SK-N-SH (cell line): Measurements from ENCODE around the gene IFNA21. TPM values are rescaled to one million over a fixed set of nuclear protein-coding genes. Genes with fewer than 3 reads are reported as not detected.
"Not testable (repeated sequence)": the region's sequence is repeated elsewhere in the genome, so short reads cannot be mapped to it uniquely, and the experiment has no call there.

Experiments
- CTCF ChIA-PET: fragments of 300-600, 350-600 bp; formaldehyde crosslinking; extraction: SDS; loops from one replicate; lab custom pipeline; 2021; lab: Yijun Ruan, JAX
- POLR2A ChIA-PET: fragments of 350-600 bp; sonication (Branson Sonifier 250); formaldehyde crosslinking; extraction: SDS; loops from one replicate; lab custom pipeline; 2020; ENCODE audit warnings: antibody characterized with exemption, inconsistent platforms; lab: Yijun Ruan, JAX
- DNase-seq: peaks from one replicate; pipeline ENCODE4 v3.0.0; 2012
- H2AFZ ChIP-seq: fragments of 200-600 bp; sonication (generic); 2 replicates; pipeline ENCODE4 v1.8.1; 2016; ENCODE audit warnings: antibody characterized with exemption, mild to moderate bottlenecking, low read depth
- H3F3A ChIP-seq: fragments of 200-600 bp; sonication (generic); replicated peaks from 2 replicates; pipeline ENCODE3; 2016; ENCODE audit warnings: antibody characterized with exemption, mild to moderate bottlenecking; ENCODE audit not compliant: insufficient read depth
- H3K27ac ChIP-seq, 2 experiments: fragments of 200-500 bp in 1 of 2; fragments of 200-600 bp in 1 of 2; sonication (Bioruptor generic) in 1 of 2; sonication (generic), shearing (Covaris generic) in 1 of 2; 2 replicates each; pipeline versions ENCODE4 v1.5.1 to v1.6.1; 2014 to 2016; ENCODE audit warnings: low read depth in 2 of 2, inconsistent platforms in 1 of 2, low read length in 1 of 2, mild to moderate bottlenecking in 1 of 2, mixed read lengths in 1 of 2
- H3K27me3 ChIP-seq: fragments of 200-600 bp; sonication (generic), shearing (Covaris generic); 2 replicates; pipeline ENCODE4 v1.6.1; 2016; ENCODE audit warnings: mixed run types; ENCODE audit not compliant: insufficient read depth
- H3K36me3 ChIP-seq, 2 experiments: fragments of 200-500 bp in 1 of 2; fragments of 200-600 bp in 1 of 2; sonication (Bioruptor generic) in 1 of 2; sonication (generic) in 1 of 2; replicated peaks in 1 of 2; 2 replicates each; pipeline versions ENCODE3 to v1.5.1; 2014 to 2016; ENCODE audit warnings: low read length in 1 of 2, mild to moderate bottlenecking in 1 of 2; ENCODE audit not compliant: insufficient read depth in 2 of 2, control insufficient read depth in 1 of 2
- H3K4me1 ChIP-seq, 2 experiments: fragments of 200-500 bp in 1 of 2; fragments of 200-600 bp in 1 of 2; sonication (Bioruptor generic) in 1 of 2; sonication (generic), shearing (Covaris generic) in 1 of 2; 2 replicates each; pipeline versions ENCODE4 v1.5.1 to v1.6.1; 2014 to 2016; ENCODE audit warnings: low read depth in 1 of 2, low read length in 1 of 2, mixed run types in 1 of 2; ENCODE audit not compliant: insufficient read depth in 2 of 2, control insufficient read depth in 1 of 2
- H3K4me2 ChIP-seq: fragments of 200-600 bp; sonication (generic), shearing (Covaris generic); 2 replicates; pipeline ENCODE4 v1.6.1; 2017; ENCODE audit warnings: mixed run types
- H3K4me3 ChIP-seq, 2 experiments: fragments of 200-500 bp in 1 of 2; fragments of 200-600 bp in 1 of 2; sonication (Bioruptor generic) in 1 of 2; sonication (generic), shearing (Covaris generic) in 1 of 2; 2 replicates each; pipeline versions ENCODE4 v1.5.1 to v1.8.1; 2014 to 2016; ENCODE audit warnings: low read depth in 2 of 2, inconsistent platforms in 1 of 2, low read length in 1 of 2, mild to moderate bottlenecking in 1 of 2, mixed read lengths in 1 of 2, moderate library complexity in 1 of 2
- H3K79me2 ChIP-seq: fragments of 200-600 bp; sonication (generic); 2 replicates; pipeline ENCODE4 v1.8.1; 2017; ENCODE audit warnings: mild to moderate bottlenecking; ENCODE audit not compliant: insufficient read depth
- H3K9ac ChIP-seq: fragments of 200-600 bp; sonication (generic); 2 replicates; pipeline ENCODE4 v1.6.1; 2017; ENCODE audit warnings: mixed run types
- H3K9me2 ChIP-seq: fragments of 200-600 bp; sonication (generic); 2 replicates; pipeline ENCODE4 v1.6.1; 2017; ENCODE audit warnings: mixed run types
- H3K9me3 ChIP-seq: fragments of 200-600 bp; sonication (generic); 2 replicates; pipeline ENCODE4 v1.6.1; 2017; ENCODE audit warnings: mixed run types, mild to moderate bottlenecking, moderate library complexity
- H4K20me1 ChIP-seq: fragments of 200-600 bp; sonication (generic); 2 replicates; pipeline ENCODE4 v1.6.1; 2017; ENCODE audit warnings: mild to moderate bottlenecking, mixed run types; ENCODE audit not compliant: insufficient read depth
- CHD2 ChIP-seq: fragments of 150-350 bp; IDR thresholded peaks from 2 replicates; pipeline ENCODE4 v1.6.1; 2018; ENCODE audit warnings: low read length; ENCODE audit not compliant: partially characterized antibody
- ELF1 ChIP-seq: IDR thresholded peaks from 2 replicates; pipeline ENCODE4 v1.4.0; 2012
- MEF2A ChIP-seq: IDR thresholded peaks from 2 replicates; pipeline ENCODE4 v1.4.0; 2012; ENCODE audit warnings: low read depth, borderline replicate concordance
- MXI1 ChIP-seq: IDR thresholded peaks from 2 replicates; pipeline ENCODE4 v1.6.1; 2012; ENCODE audit warnings: mild to moderate bottlenecking, low read depth, low read length, improper control_type of control experiment
- RAD21 ChIP-seq: IDR thresholded peaks from 2 replicates; pipeline ENCODE4 v1.6.1; 2012; ENCODE audit warnings: mild to moderate bottlenecking, low read length
- RCOR1 ChIP-seq: fragments of 150-350 bp; IDR thresholded peaks from 2 replicates; pipeline ENCODE4 v1.6.1; 2017; ENCODE audit warnings: antibody characterized with exemption, low read length
- TAF1 ChIP-seq: IDR thresholded peaks from 2 replicates; pipeline ENCODE4 v1.6.1; 2012; ENCODE audit warnings: low read depth, mild to moderate bottlenecking, low read length, moderate library complexity, borderline replicate concordance
- WGBS: methylation state at CpG from one replicate; pipeline ENCODE4 v1.1.6; 2017; ENCODE audit warnings: low lambda C conversion rate; 5-methylcytosine and 5-hydroxymethylcytosine counted together
- polyA plus RNA-seq, 3 experiments: library from polyadenylated mRNA; depleted of rRNA; stranded (reverse); fragments of >200 nt; gene quantifications; 2 replicates each; pipeline ENCODE4 v1.2.3, GENCODE V29; 2012
- TF ChIP-seq, protein P1 (sequence below): IDR thresholded peaks from 2 replicates; pipeline ENCODE4 v1.6.1; 2012; ENCODE audit warnings: mild to moderate bottlenecking, low read depth, low read length, moderate library complexity
- TF ChIP-seq, protein P2 (sequence below): IDR thresholded peaks from 2 replicates; pipeline ENCODE4; 2012
- TF ChIP-seq, protein P3 (sequence below): fragments of 150-350 bp; IDR thresholded peaks from 2 replicates; pipeline ENCODE4 v1.6.1; 2016; ENCODE audit warnings: mild to moderate bottlenecking, low read depth, low read length

The IFNA21 gene
- polyA plus RNA-seq, 1 of the 3 experiments (the other 2 are of a cell fraction), result not detected

DNA sequence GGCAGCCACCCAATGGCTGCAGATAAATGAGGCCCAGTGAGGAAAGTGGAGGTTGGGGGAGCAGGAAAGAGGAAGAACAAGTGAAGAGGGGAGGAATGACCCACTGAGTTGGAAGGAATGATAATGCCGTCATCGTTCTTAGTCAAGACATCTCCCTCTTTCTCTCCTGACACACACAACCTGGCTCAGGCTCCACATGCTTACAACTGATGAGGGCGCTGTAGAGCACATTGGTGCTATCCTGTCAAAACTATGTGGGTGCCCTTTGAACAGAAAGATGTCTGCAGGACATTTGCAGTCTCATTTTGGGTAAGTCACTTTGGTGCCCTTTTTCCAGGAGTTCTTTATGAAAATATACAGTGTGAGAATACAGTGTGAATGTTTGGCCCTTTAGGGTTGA, 30.7 kb downstream of the IFNA21 start:
- ChIA-PET CTCF (interaction anchor here (0.9 kb wide), 1 partner anchor 11 kb away, joined by 4 read pairs; no protein-coding TSS in a partner anchor), POLR2A (no interaction called here)
- Histone ChIP-seq H3K4me2 (no peak overlapping the region), H2AFZ (no peak overlapping the region), H3K9ac (no peak overlapping the region), H3K4me1 (no peaks in the 10 kb centered on the region), H4K20me1 (no peaks in the 10 kb centered on the region), H3K36me3 (no peaks in the 10 kb centered on the region), H3F3A (no peaks in the 10 kb centered on the region), H3K27me3 (no peaks in the 10 kb centered on the region), H3K9me2 (no peaks in the 10 kb centered on the region), H3K79me2 (no peaks in the 10 kb centered on the region), H3K9me3 (no peaks in the 10 kb centered on the region), H3K4me3 (no peak overlapping the region), H3K27ac (no peak overlapping the region)
- 52% methylated on average over 3 of the region's 3 CpGs for WGBS
- DNase-seq, result no peak
- TF ChIP-seq TAF1 (no peak), MXI1 (no peak), CHD2 (no peak), MEF2A (no peak), RAD21 (no peak), ELF1 (no peak), RCOR1 (no peak)
- TF ChIP-seq, protein P1, sequence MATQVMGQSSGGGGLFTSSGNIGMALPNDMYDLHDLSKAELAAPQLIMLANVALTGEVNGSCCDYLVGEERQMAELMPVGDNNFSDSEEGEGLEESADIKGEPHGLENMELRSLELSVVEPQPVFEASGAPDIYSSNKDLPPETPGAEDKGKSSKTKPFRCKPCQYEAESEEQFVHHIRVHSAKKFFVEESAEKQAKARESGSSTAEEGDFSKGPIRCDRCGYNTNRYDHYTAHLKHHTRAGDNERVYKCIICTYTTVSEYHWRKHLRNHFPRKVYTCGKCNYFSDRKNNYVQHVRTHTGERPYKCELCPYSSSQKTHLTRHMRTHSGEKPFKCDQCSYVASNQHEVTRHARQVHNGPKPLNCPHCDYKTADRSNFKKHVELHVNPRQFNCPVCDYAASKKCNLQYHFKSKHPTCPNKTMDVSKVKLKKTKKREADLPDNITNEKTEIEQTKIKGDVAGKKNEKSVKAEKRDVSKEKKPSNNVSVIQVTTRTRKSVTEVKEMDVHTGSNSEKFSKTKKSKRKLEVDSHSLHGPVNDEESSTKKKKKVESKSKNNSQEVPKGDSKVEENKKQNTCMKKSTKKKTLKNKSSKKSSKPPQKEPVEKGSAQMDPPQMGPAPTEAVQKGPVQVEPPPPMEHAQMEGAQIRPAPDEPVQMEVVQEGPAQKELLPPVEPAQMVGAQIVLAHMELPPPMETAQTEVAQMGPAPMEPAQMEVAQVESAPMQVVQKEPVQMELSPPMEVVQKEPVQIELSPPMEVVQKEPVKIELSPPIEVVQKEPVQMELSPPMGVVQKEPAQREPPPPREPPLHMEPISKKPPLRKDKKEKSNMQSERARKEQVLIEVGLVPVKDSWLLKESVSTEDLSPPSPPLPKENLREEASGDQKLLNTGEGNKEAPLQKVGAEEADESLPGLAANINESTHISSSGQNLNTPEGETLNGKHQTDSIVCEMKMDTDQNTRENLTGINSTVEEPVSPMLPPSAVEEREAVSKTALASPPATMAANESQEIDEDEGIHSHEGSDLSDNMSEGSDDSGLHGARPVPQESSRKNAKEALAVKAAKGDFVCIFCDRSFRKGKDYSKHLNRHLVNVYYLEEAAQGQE, result no peak
- TF ChIP-seq, protein P2, sequence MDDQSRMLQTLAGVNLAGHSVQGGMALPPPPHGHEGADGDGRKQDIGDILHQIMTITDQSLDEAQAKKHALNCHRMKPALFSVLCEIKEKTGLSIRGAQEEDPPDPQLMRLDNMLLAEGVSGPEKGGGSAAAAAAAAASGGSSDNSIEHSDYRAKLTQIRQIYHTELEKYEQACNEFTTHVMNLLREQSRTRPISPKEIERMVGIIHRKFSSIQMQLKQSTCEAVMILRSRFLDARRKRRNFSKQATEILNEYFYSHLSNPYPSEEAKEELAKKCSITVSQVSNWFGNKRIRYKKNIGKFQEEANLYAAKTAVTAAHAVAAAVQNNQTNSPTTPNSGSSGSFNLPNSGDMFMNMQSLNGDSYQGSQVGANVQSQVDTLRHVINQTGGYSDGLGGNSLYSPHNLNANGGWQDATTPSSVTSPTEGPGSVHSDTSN, result no peak
- TF ChIP-seq, protein P3, sequence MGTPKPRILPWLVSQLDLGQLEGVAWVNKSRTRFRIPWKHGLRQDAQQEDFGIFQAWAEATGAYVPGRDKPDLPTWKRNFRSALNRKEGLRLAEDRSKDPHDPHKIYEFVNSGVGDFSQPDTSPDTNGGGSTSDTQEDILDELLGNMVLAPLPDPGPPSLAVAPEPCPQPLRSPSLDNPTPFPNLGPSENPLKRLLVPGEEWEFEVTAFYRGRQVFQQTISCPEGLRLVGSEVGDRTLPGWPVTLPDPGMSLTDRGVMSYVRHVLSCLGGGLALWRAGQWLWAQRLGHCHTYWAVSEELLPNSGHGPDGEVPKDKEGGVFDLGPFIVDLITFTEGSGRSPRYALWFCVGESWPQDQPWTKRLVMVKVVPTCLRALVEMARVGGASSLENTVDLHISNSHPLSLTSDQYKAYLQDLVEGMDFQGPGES, result no peak

DNA sequence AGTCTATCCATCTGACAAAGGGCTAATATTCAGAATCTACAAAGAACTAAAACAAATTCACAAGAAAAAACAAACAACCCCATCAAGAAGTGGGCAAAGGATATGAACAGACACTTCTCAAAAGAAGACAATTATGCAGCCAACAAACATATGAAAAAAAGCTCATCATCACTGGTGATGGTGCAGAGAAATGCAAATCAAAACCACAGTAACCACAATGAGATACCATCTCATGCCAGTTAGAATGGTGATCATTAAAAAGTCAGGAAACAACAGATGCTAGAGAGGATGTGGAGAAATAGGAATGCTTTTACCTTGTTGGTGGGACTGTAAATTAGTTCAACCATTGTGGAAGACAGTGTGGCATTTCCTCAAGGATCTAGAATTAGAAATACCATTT, 38.3 kb downstream of the IFNA21 start:
- H3K27ac ChIP-seq, POLR2A ChIA-PET, H3K9me3 ChIP-seq, CTCF ChIA-PET, H3K9me2 ChIP-seq, H3F3A ChIP-seq, H3K36me3 ChIP-seq, H3K4me2 ChIP-seq, H3K79me2 ChIP-seq, DNase-seq, H3K27me3 ChIP-seq, H2AFZ ChIP-seq, H3K4me3 ChIP-seq, H3K9ac ChIP-seq, H3K4me1 ChIP-seq, H4K20me1 ChIP-seq: not testable (repeated sequence)
